PC-3 (cell line): ENCODE data around the gene PTPRR.

Experiments used
- CTCF ChIP-seq: fragments of 300-600 bp; sonication (generic); conservative IDR thresholded peaks from 2 replicates; pipeline ENCODE4 v1.5.1; 2017; ENCODE audit warnings: antibody characterized with exemption, low read depth, mild to moderate bottlenecking, low read length
- EZH2 ChIP-seq: fragments of 300-600 bp; sonication (generic); IDR thresholded peaks from one replicate; pipeline ENCODE4 v1.6.1; 2017; ENCODE audit warnings: antibody characterized with exemption, mild to moderate bottlenecking, low read length; ENCODE audit not compliant: unreplicated experiment

GRCh38 chr12:70823182-70823976 lies 97.2 kb downstream of the PTPRR start:
- TF ChIP-seq CTCF (peak; percentile 47), EZH2 (no peak)
